Testis (tissue), 2 donors: Measurements from ENCODE around the gene DHX8.

Source experiments
- CTCF ChIP-seq, 3 experiments: fragments of 450-650 bp in 2 of 3; fragments of 200-600 bp in 1 of 3; sonication (generic) in 1 of 3; IDR thresholded peaks; one replicate each; pipeline ENCODE4 v1.5.1; 2016 to 2019; ENCODE audit warnings: antibody characterized with exemption in 3 of 3, mild to moderate bottlenecking in 2 of 3, moderate library complexity in 1 of 3
- POLR2A ChIP-seq: fragments of 450-650 bp; IDR thresholded peaks from one replicate; pipeline ENCODE4 v1.6.1; 2017; ENCODE audit warnings: antibody characterized with exemption, mild to moderate bottlenecking, moderate library complexity

- no peak for TF ChIP-seq CTCF (IDR thresholded peaks at IDR 0.05)
- TF ChIP-seq POLR2A, result no peak
Measured at GRCh38 chr17:43465049-43465448, 18.7 kb upstream of the DHX8 start.
